ENCODE data around the gene MYL6.
"Not testable (repeated sequence)": the region's sequence is repeated elsewhere in the genome, so short reads cannot be mapped to it uniquely, and the experiment has no call there.

Gene MYL6

GRCh38 chr12:56189099-56189917 is 31.1 kb downstream of the MYL6 start, which contains the start of gene SMARCC2:
TSS of gene SMARCC2 (minus strand) at chr12:56189483. CDS start at chr12:56189461, 22 bp downstream.
- in situ Hi-C loops (cut with MboI; ENCODE audit: low sequenced_read_pairs): no loop called here

GRCh38 chr12:56189918-56190694 is 31.9 kb downstream of the MYL6 start:
- in situ Hi-C loops (cut with MboI; ENCODE audit: low sequenced_read_pairs): no loop called here

- in situ Hi-C loops (cut with MboI; ENCODE audit: low sequenced_read_pairs): no loop called here
Observed at GRCh38 chr12:56190695-56191155, 32.6 kb downstream of the MYL6 start.

- in situ Hi-C loops (cut with MboI; ENCODE audit: low sequenced_read_pairs): no loop called here
Observed at GRCh38 chr12:56192582-56192981, 34.4 kb downstream of the MYL6 start.

- in situ Hi-C loops (cut with MboI; ENCODE audit: low sequenced_read_pairs): no loop called here
Observed at GRCh38 chr12:56193025-56193578, 34.9 kb downstream of the MYL6 start.

- in situ Hi-C loops (cut with MboI; ENCODE audit: low sequenced_read_pairs): not testable (repeated sequence)
Observed at GRCh38 chr12:56196818-56197550, 38.8 kb downstream of the MYL6 start.

GRCh38 chr12:56197921-56198635 is 39.9 kb downstream of the MYL6 start:
- in situ Hi-C loops (cut with MboI; ENCODE audit: low sequenced_read_pairs): no loop called here

GRCh38 chr12:56198836-56199235 is 40.7 kb downstream of the MYL6 start:
- in situ Hi-C loops (cut with MboI; ENCODE audit: low sequenced_read_pairs): no loop called here

- in situ Hi-C loops (cut with MboI; ENCODE audit: low sequenced_read_pairs): no loop called here
Observed at GRCh38 chr12:56202366-56202765, 44.2 kb downstream of the MYL6 start.

- in situ Hi-C loops (cut with MboI; ENCODE audit: low sequenced_read_pairs): no loop called here
Observed at GRCh38 chr12:56202838-56203237, 44.7 kb downstream of the MYL6 start.

- in situ Hi-C loops (cut with MboI; ENCODE audit: low sequenced_read_pairs): no loop called here
Observed at GRCh38 chr12:56204275-56204674, 46.1 kb downstream of the MYL6 start.

- in situ Hi-C loops (cut with MboI; ENCODE audit: low sequenced_read_pairs): no loop called here
Observed at GRCh38 chr12:56205445-56205844, 47.3 kb downstream of the MYL6 start.

- in situ Hi-C loops (cut with MboI; ENCODE audit: low sequenced_read_pairs): no loop called here
Observed at GRCh38 chr12:56206452-56207166, 48.5 kb downstream of the MYL6 start.

GRCh38 chr12:56208006-56208405 is 49.8 kb downstream of the MYL6 start:
- in situ Hi-C loops (cut with MboI; ENCODE audit: low sequenced_read_pairs): no loop called here
